ENCODE data around the gene TTC32. TPM values are rescaled to one million over a fixed set of nuclear protein-coding genes. Genes with fewer than 3 reads are reported as not detected.
"Not testable (repeated sequence)": the region's sequence is repeated elsewhere in the genome, so short reads cannot be mapped to it uniquely, and the experiment has no call there.

Gene TTC32
- total and polyA plus RNA-seq, 12 donors, result 2.1 to 43.9 (median 12.8) TPM

GRCh38 chr2:19881221-19881907 lies 20.4 kb downstream of the TTC32 start:
- intact Hi-C loops (cut with DNase I), result no loop called here
- no peak overlapping the region for H3K4me3 ChIP-seq
- no peaks in the 10 kb centered on the region for H3K9me3 ChIP-seq (replicated peaks in 1 of 3)
- no peaks in the 10 kb centered on the region for H3K36me3 ChIP-seq (replicated peaks in 1 of 2)
- H3K27me3 ChIP-seq, result no peaks in the 10 kb centered on the region
- H3K4me1 ChIP-seq (replicated peaks in 1 of 2), result no peaks in the 10 kb centered on the region
- peak in 1 of 7 donors; percentile 36 for DNase-seq
- no peak overlapping the region for H3K27ac ChIP-seq
- TF ChIP-seq CTCF (IDR thresholded peaks at IDR 0.05), result no peak
- TF ChIP-seq POLR2A (IDR thresholded peaks at IDR 0.05), result no peak
- 64 to 90% (median 82%) methylated on average over 2 of the region's 2 CpGs for WGBS, 4 donors

GRCh38 chr2:19880191-19880590 lies 21.6 kb downstream of the TTC32 start:
- H3K9me3 ChIP-seq (replicated peaks in 1 of 3); intact Hi-C loops (cut with DNase I); DNase-seq; H3K4me1 ChIP-seq (replicated peaks in 1 of 2); H3K36me3 ChIP-seq (replicated peaks in 1 of 2); H3K4me3 ChIP-seq; H3K27me3 ChIP-seq; H3K27ac ChIP-seq: not testable (repeated sequence)

GRCh38 chr2:19879120-19879519 lies 22.7 kb downstream of the TTC32 start:
- DNase-seq, result peak in 1 of 7 donors; percentile 28
- no peaks in the 10 kb centered on the region for H3K36me3 ChIP-seq (replicated peaks in 1 of 2)
- H3K4me3 ChIP-seq, result no peak overlapping the region
- H3K27me3 ChIP-seq, result no peaks in the 10 kb centered on the region
- H3K9me3 ChIP-seq (replicated peaks in 1 of 3), result no peaks in the 10 kb centered on the region
- intact Hi-C loops (cut with DNase I), result no loop called here
- no peak overlapping the region for H3K27ac ChIP-seq
- TF ChIP-seq POLR2A (IDR thresholded peaks at IDR 0.05) (no peak), CTCF (IDR thresholded peaks at IDR 0.05) (no peak)
- 76 to 91% (median 87%) methylated on average over 3 of the region's 3 CpGs for WGBS, 4 donors
- no peaks in the 10 kb centered on the region for H3K4me1 ChIP-seq (replicated peaks in 1 of 2)

GRCh38 chr2:19878268-19879046 lies 23.3 kb downstream of the TTC32 start:
- WGBS, 4 donors, result 82 to 96% (median 93%) methylated on average over 7 to 12 of the region's 12 CpGs
- Histone ChIP-seq H3K9me3 (replicated peaks in 1 of 3) (no peaks in the 10 kb centered on the region), H3K27me3 (no peaks in the 10 kb centered on the region), H3K4me1 (replicated peaks in 1 of 2) (no peaks in the 10 kb centered on the region), H3K4me3 (no peak overlapping the region), H3K36me3 (replicated peaks in 1 of 2) (no peaks in the 10 kb centered on the region), H3K27ac (no peak overlapping the region)
- intact Hi-C loops (cut with DNase I), result no loop called here
- DNase-seq, result peak in 1 of 7 donors; percentile 29
- TF ChIP-seq POLR2A (IDR thresholded peaks at IDR 0.05) (no peak), CTCF (IDR thresholded peaks at IDR 0.05) (no peak)

Data from adrenal gland (tissue), 12 donors.